Epithelial cell of esophagus (primary cell): ENCODE measurements around the gene ZIC5.

ENCODE experiments used
- DNase-seq: peaks from one replicate; pipeline ENCODE4 v3.0.0; 2010; ENCODE audit warnings: low read depth
- H3K4me3 ChIP-seq: 2 replicates; pipeline ENCODE4 v1.5.1; 2011; ENCODE audit warnings: mild to moderate bottlenecking, low read length, control low read depth
- CTCF ChIP-seq: IDR thresholded peaks from 2 replicates; pipeline ENCODE4 v1.5.1; 2011; ENCODE audit warnings: low read depth, mild to moderate bottlenecking, low read length, control low read depth, inconsistent platforms; ENCODE audit not compliant: insufficient read depth; ENCODE audit errors: missing control alignments

Gene ZIC5

DNA sequence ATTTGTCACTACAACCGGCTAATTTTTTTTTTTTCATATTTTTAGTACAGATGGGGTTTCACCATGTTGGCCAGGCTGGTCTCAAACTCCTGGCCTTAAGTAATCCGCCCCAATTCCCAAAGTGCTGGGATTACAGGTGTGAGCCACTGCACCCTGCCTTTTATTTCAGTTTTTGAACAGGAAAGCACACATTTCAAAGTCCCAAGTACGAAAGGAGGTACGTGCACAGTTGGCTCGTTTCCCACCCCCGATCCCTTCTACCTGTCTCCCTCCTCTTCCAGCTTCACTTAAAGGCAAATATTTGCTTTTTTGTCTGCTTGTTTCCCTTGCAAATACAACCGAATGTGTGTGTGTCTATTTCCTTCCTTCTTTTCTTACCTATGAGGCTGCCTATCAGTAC lies 30.5 kb downstream of the ZIC5 start:
- no peak for TF ChIP-seq CTCF
- no peak for DNase-seq
- H3K4me3 ChIP-seq: no peak overlapping the region

GRCh38 chr13:99938635-99939034 lies 32.9 kb downstream of the ZIC5 start:
- no peak overlapping the region for H3K4me3 ChIP-seq
- TF ChIP-seq CTCF: no peak
- DNase-seq: no peak

GRCh38 chr13:99935772-99936171 lies 35.8 kb downstream of the ZIC5 start:
- H3K4me3 ChIP-seq: no peak overlapping the region
- no peak for TF ChIP-seq CTCF
- DNase-seq: no peak

GRCh38 chr13:99932912-99933311 lies 38.7 kb downstream of the ZIC5 start:
- H3K4me3 ChIP-seq: no peak overlapping the region
- no peak for TF ChIP-seq CTCF
- DNase-seq: no peak

DNA sequence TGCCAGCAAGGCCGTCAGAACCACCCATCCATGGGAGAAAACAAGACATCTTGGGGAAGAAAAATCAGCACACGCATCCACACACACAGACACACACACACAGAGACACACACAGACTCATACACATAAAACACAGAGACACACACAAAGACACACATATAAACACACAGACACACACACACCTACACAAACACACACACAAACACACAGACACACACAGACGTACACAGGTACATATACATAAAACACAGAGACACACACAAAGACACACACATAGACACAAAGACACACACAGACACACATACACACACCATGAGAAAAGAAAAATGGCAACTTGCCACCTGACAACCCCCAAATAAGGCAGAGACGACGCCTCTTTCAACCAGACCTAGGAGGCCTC lies 40.6 kb downstream of the ZIC5 start:
- TF ChIP-seq CTCF: no peak
- no peak for DNase-seq
- no peak overlapping the region for H3K4me3 ChIP-seq

GRCh38 chr13:99929866-99930265 lies 41.7 kb downstream of the ZIC5 start:
- H3K4me3 ChIP-seq: no peak overlapping the region
- DNase-seq: no peak
- no peak for TF ChIP-seq CTCF

DNA sequence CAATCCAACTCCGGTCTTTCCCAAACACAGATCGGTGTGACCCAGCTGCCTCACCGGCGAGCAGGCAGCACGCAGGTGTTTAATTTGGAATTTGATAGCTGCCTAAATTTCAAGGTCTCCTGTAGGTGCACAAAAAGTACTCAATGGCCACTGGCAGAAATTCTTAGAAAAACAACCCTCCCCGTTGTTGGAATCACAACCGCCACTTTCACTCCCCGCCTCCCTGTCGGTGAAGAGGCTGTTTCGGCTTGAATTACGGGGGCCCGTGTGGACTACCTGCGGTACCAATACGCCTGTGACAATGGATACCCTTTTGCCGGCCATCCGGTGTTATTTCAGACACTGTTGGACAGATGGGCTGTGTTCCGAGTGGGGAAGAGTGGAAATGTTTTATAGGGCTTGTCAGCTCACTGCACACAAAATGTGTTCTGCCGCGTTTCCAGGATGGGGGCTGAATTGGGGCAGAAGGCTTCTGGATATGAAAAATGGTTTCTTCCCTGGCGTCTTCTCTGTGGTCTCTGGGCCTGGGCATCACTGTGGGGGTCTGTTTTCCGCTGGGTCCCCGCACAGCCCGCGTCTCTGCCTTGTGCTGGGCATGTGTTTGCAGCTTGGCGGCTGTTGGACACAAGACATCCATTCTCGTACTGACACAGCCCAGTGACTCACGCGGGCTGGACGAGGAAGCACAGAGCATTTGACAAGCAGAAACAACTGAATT lies 45.4 kb downstream of the ZIC5 start:
- TF ChIP-seq CTCF: no peak
- H3K4me3 ChIP-seq: peak overlapping the region; percentile 40
- peak; percentile 76 for DNase-seq
